ENCODE data around the gene LRRC56. TPM values are rescaled to one million over a fixed set of nuclear protein-coding genes. Genes with fewer than 3 reads are reported as not detected.

Gene LRRC56
- total and polyA plus RNA-seq, 2 of the 13 experiments (the other 11 are each of a cell fraction or from before 2014, with no cell fraction given): 0.11 to 0.29 TPM

- no peak; the same call in 1 of the 2 replicates for TF ChIP-seq KMT2A (CRISPR knock-in tag; IDR thresholded peaks at IDR 0.05)
- no peak for TF ChIP-seq ISX (CRISPR knock-in tag; conservative IDR thresholded peaks at IDR 0.05)
- TF ChIP-seq ATAD3A (CRISPR knock-in tag; IDR thresholded peaks at IDR 0.05): no peak
- TF ChIP-seq HOXA5 (CRISPR knock-in tag; IDR thresholded peaks at IDR 0.05): 0 out of 2 replicates have a peak, but pooled peaks have one; percentile 47
- no peak for TF ChIP-seq SMC3 (IDR thresholded peaks at IDR 0.05; ENCODE audit: low read length)
- TF ChIP-seq HDAC1 (CRISPR knock-in tag; IDR thresholded peaks at IDR 0.05): peak; percentile 75; the same call in 1 of the 2 replicates
- TF ChIP-seq ZFP1 (CRISPR knock-in tag; IDR thresholded peaks at IDR 0.05): no peak
- no peak for TF ChIP-seq ZNF513 (CRISPR knock-in tag; conservative IDR thresholded peaks at IDR 0.05)
- no peak for TF ChIP-seq HNF1A (IDR thresholded peaks at IDR 0.05; ENCODE audit: low read depth)
- TF ChIP-seq HNF1A (CRISPR knock-in tag; IDR thresholded peaks at IDR 0.05; ENCODE audit: borderline replicate concordance): no peak
- TF ChIP-seq ZNF550 (CRISPR knock-in tag; IDR thresholded peaks at IDR 0.05; ENCODE audit: borderline replicate concordance): no peak
- TF ChIP-seq SMAD1 (CRISPR knock-in tag; IDR thresholded peaks at IDR 0.05; ENCODE audit: borderline replicate concordance, low read depth): no peak
- no peak for TF ChIP-seq ZNF724P (CRISPR knock-in tag; IDR thresholded peaks at IDR 0.05; ENCODE audit: borderline replicate concordance)
- no peak for TF ChIP-seq ZNF282 (IDR thresholded peaks at IDR 0.05; ENCODE audit: partially characterized antibody)
- no peak for TF ChIP-seq ZNF891 (CRISPR knock-in tag; IDR thresholded peaks at IDR 0.05)
- no peak for TF ChIP-seq ZNF121 (CRISPR knock-in tag; IDR thresholded peaks at IDR 0.05)
- no peak for TF ChIP-seq ZNF816 (CRISPR knock-in tag; IDR thresholded peaks at IDR 0.05; ENCODE audit: borderline replicate concordance)
- no peak for TF ChIP-seq MZF1 (CRISPR knock-in tag; IDR thresholded peaks at IDR 0.05; ENCODE audit: borderline replicate concordance)
- no peak for TF ChIP-seq PLSCR1 (CRISPR knock-in tag; IDR thresholded peaks at IDR 0.05; ENCODE audit: borderline replicate concordance)
- no peak for TF ChIP-seq CENPX (CRISPR knock-in tag; IDR thresholded peaks at IDR 0.05)
- no peak for TF ChIP-seq ZNF362 (CRISPR knock-in tag; IDR thresholded peaks at IDR 0.05; ENCODE audit: borderline replicate concordance)
- no peak for TF ChIP-seq ZNF740 (CRISPR knock-in tag; IDR thresholded peaks at IDR 0.05)
These were observed 42.7 kb downstream of the LRRC56 start (continued) for GRCh38 chr11:579830-580601.
